Activated CD8-positive, alpha-beta memory T cell treated with anti-CD3 and anti-CD28 coated beads, Interleukin-2, amount 50 U/mL, for 1 hour (primary cell): ENCODE measurements around the gene INTS13.
"Not testable (repeated sequence)": the region's sequence is repeated elsewhere in the genome, so short reads cannot be mapped to it uniquely, and the experiment has no call there.

ENCODE experiments used
- DNase-seq: peaks from one replicate; pipeline ENCODE4 v3.0.0-alpha.2; 2020; ENCODE audit errors: extremely low read depth

Gene INTS13

DNA sequence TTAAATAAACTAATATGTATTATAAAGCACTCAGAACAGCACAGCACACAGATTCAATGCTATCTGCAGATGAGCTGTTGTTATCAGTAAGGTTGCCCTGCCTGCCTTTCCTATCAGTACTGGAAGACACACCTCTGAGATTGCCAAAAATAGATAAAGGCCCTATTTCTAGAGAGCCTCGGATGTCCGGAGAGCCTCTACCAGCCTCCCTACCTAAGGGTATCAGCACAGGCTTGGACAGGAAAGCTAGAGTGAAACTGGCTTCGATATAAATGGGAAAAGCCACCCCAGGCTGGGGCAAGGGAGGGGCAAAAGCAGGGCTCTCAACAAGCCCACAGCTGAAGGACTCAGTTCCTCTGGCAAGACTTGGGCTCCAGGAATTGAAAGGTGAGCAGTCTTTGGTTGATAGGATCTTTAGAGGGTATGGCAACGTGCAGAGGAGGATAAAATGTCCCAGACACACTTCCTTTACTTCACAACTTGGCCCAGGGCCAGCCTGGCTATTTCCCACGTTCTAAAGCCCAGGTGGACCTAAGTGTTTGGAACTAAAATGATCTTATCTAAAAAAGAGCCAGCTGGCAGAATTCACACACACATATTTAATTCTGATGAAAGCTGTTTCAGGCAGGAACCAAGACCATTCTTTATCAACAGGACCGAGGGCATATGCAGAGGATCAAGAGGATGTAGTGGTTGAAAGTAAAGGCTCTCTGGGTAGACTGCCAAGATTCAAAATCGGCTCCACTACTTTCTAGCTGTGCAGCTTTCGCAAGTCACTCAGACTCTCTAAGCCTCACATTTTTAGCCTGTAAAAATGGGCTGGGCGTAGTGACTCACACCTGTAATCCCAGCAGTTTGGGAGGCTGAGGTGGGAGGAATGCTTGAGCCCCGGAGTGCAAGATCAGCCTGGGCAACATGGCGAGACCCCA lies 67.0 kb downstream of the INTS13 start:
- no peak for DNase-seq

GRCh38 chr12:26869908-26870459 lies 67.8 kb downstream of the INTS13 start:
- DNase-seq = no peak

DNA sequence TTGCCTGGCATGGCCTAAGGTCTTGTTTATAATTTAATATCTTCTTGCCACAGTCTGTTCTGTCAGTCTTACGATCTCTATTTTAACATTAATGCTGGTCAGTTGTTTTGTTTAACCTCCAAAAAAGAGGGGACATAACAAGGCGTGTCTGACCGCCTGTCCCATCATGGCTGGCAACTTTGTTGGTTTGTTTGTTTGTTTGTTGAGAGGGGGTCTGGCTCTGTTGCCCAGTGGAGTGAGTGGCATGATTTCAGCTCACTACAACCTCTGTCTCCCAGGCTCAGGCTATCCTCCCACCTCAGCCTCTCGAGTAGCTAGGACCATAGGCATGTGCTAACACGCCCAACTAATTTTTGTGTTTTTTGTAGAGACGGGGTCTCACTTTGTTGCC lies 68.7 kb downstream of the INTS13 start:
- no peak for DNase-seq

DNA sequence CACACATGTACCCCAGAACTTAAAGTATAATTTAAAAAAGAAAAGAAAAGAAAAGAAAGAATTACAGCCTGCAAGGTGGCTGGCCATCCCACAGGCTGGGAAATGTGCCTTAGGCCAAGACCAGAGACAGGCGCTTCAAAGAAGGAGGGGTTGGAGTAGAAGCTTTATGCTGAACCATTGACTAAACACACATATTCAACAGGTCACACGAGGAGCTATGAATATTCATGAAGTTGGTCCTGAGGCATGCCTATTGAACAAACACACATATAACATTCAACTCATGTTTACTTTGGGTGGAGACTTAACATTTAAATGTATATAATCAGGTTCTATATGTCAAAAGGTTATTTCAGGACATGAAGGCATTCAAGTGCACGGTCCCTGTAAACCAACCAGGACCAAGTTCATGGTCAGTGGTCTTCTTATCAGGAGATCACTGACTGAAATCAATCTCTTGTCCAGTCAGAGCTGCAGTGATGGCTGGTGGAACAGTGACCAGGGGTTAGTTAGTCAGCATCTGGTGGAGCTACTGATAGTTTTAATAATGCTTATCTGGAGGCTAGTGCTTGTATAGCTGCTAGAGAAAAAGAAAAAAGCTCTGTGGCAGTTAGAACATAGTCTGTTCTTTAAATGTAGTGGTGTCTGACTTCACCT lies 69.2 kb downstream of the INTS13 start:
- DNase-seq = no peak

DNA sequence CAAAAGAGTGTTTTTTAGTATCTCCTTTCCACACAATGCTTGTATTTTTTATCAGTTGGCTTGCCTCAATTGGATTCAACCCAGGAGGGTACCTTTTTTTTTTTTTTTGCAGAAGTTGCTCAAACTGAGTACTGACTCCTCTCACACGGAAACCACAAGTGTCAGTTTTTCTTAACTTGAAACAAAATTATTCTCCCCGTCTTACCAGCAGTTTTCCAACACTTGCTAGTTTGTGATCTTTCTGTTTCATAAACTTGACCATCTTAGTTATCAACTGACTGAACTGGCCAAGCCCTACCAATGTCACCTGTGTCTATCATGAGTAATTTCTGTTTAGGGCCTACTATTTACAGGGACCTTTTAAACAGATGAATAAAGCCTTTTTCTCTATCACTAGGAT lies 70.7 kb downstream of the INTS13 start:
- no peak for DNase-seq

DNA sequence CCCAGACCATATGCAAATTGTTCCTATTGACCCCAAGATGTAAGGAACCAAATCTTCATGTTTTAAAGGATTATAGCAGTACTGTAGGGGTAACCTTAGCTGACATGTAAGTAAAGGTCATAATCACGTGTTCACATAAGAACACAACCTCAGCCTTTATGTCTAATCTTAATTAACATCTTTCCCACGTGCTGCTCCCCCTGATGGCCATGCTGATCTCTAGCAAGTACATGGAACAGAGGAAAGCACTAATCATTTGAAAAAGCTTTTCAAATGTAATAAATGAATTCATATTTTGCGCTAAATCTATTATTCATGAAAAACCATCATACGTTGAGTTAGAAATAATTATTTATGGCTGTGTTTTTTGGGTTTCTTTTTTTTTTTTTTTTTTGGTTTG lies 74.3 kb downstream of the INTS13 start:
- no peak for DNase-seq

- DNase-seq = not testable (repeated sequence)
Measured at GRCh38 chr12:26862787-26863186, 75.0 kb downstream of the INTS13 start.

DNA sequence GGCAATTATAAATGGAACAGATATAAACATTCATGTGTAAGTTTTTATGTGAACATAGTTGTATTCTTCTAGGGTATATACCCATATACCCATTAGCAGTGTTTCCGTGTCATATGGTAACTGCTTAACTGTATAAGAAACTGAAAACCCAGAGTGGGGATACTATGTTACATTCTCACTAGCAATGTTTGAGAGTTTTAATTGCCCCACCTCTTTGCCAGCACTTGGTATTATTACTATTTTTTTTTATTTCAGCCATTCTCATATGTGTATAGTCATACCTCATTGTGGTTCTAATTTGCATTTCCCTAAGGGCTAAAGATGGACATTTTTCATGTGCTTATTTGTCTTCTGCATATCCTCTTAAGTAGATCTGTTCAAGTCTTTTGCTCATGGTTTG lies 76.1 kb downstream of the INTS13 start:
- DNase-seq = no peak

- no peak for DNase-seq
Measured at GRCh38 chr12:26857465-26858176, 80.2 kb downstream of the INTS13 start.

DNA sequence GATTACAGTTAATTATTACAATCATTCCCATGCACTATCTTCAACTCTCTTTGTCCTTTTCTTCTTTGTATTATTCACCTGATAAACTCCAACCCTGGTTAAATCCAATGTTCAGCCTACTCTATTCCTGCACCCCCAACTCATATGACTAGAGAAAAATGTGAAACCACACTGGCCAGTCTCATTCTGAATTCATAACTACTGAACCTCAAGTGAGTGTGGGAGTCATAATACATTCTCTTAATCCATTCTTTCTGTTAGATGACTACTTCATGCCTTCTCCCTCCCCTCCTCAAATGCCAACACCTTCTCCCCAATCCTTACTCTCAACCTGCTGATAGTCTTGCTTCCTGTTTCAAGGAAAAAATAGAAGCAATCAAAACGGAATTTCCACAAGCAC lies 82.4 kb downstream of the INTS13 start:
- DNase-seq = no peak
